Loucy (cell line): ENCODE measurements around the gene NSD1.
A peak's percentile ranks its signal among the peaks of the same experiment; 100 is the strongest.

Experiments used
- H2AFZ ChIP-seq: fragments of 200-600 bp; sonication (generic); 2 replicates; pipeline ENCODE4 v1.6.0; 2016; ENCODE audit warnings: antibody characterized with exemption, mild to moderate bottlenecking, low read length, moderate library complexity
- H3F3A ChIP-seq: fragments of 200-600 bp; 2 replicates; pipeline ENCODE4 v1.6.0; 2016; ENCODE audit warnings: antibody characterized with exemption, low read depth, mild to moderate bottlenecking
- H3K27me3 ChIP-seq: fragments of 200-600 bp; sonication (generic); 2 replicates; pipeline ENCODE4 v1.6.1; 2014; ENCODE audit warnings: low read length, mild to moderate bottlenecking; ENCODE audit not compliant: insufficient read depth, poor library complexity, severe bottlenecking
- H3K36me3 ChIP-seq: fragments of 200-600 bp; sonication (generic); 2 replicates; pipeline ENCODE4 v1.6.1; 2016; ENCODE audit warnings: low read length; ENCODE audit not compliant: insufficient read depth
- H3K4me1 ChIP-seq: fragments of 200-600 bp; sonication (generic); 2 replicates; pipeline ENCODE4 v1.5.1; 2014; ENCODE audit warnings: low read length, mild to moderate bottlenecking; ENCODE audit not compliant: insufficient read depth, poor library complexity, severe bottlenecking
- H3K4me2 ChIP-seq: fragments of 200-600 bp; sonication (generic); 2 replicates; pipeline ENCODE4 v1.6.0; 2014; ENCODE audit warnings: antibody characterized with exemption, low read length, low read depth, mild to moderate bottlenecking; ENCODE audit not compliant: poor library complexity, severe bottlenecking
- H3K4me3 ChIP-seq: fragments of 200-600 bp; sonication (generic); 2 replicates; pipeline ENCODE4 v1.5.1; 2014; ENCODE audit warnings: low read length, mild to moderate bottlenecking, mixed read lengths; ENCODE audit not compliant: poor library complexity, severe bottlenecking
- H3K79me2 ChIP-seq: fragments of 200-600 bp; sonication (generic); 2 replicates; pipeline ENCODE4 v1.6.1; 2014; ENCODE audit warnings: low read length; ENCODE audit not compliant: insufficient read depth
- H3K9ac ChIP-seq: fragments of 200-600 bp; sonication (generic); 2 replicates; pipeline ENCODE4 v1.6.0; 2014; ENCODE audit warnings: mild to moderate bottlenecking, low read depth, low read length, moderate library complexity; ENCODE audit not compliant: poor library complexity, severe bottlenecking
- H3K9me2 ChIP-seq: fragments of 200-600 bp; sonication (generic); replicated peaks from 2 replicates; pipeline ENCODE4 v1.6.1; 2016; ENCODE audit warnings: low read depth, low read length, mixed read lengths
- H3K9me3 ChIP-seq: fragments of 200-600 bp; sonication (generic); 2 replicates; pipeline ENCODE4 v1.6.1; 2014; ENCODE audit warnings: mild to moderate bottlenecking, antibody characterized with exemption, low read length, low read depth; ENCODE audit not compliant: insufficient read depth
- H4K20me1 ChIP-seq: fragments of 200-600 bp; sonication (generic); 2 replicates; pipeline ENCODE4 v1.6.0; 2014; ENCODE audit warnings: antibody characterized with exemption, low read length, mild to moderate bottlenecking; ENCODE audit not compliant: insufficient read depth, poor library complexity, severe bottlenecking
- CTCF ChIP-seq: fragments of 200-600 bp; sonication (generic); conservative IDR thresholded peaks from 2 replicates; pipeline ENCODE4 v1.5.1; 2014; ENCODE audit warnings: mild to moderate bottlenecking, antibody characterized with exemption, low read length
- EZH2phosphoT487 ChIP-seq: fragments of 200-600 bp; IDR thresholded peaks from 2 replicates; pipeline ENCODE4 v1.6.1; 2018; ENCODE audit warnings: antibody characterized with exemption, mild to moderate bottlenecking, moderate library complexity, borderline replicate concordance

Gene NSD1

GRCh38 chr5:177313561-177314259 lies 180.1 kb downstream of the NSD1 start:
- Histone ChIP-seq H2AFZ (no peak overlapping the region), H3K36me3 (no peaks in the 10 kb centered on the region), H3F3A (no peaks in the 10 kb centered on the region), H3K4me2 (peak overlapping the region; percentile 90), H3K9me2 (no peaks in the 10 kb centered on the region), H3K27me3 (no peaks in the 10 kb centered on the region), H4K20me1 (peaks cover 18% of the 10 kb centered on the region), H3K9me3 (no peaks in the 10 kb centered on the region), H3K79me2 (peaks cover 35% of the 10 kb centered on the region), H3K4me1 (peaks cover 17% of the 10 kb centered on the region), H3K9ac (peak overlapping the region; percentile 89), H3K4me3 (peak overlapping the region; percentile 83)
- TF ChIP-seq EZH2phosphoT487 (no peak), CTCF (no peak)

DNA sequence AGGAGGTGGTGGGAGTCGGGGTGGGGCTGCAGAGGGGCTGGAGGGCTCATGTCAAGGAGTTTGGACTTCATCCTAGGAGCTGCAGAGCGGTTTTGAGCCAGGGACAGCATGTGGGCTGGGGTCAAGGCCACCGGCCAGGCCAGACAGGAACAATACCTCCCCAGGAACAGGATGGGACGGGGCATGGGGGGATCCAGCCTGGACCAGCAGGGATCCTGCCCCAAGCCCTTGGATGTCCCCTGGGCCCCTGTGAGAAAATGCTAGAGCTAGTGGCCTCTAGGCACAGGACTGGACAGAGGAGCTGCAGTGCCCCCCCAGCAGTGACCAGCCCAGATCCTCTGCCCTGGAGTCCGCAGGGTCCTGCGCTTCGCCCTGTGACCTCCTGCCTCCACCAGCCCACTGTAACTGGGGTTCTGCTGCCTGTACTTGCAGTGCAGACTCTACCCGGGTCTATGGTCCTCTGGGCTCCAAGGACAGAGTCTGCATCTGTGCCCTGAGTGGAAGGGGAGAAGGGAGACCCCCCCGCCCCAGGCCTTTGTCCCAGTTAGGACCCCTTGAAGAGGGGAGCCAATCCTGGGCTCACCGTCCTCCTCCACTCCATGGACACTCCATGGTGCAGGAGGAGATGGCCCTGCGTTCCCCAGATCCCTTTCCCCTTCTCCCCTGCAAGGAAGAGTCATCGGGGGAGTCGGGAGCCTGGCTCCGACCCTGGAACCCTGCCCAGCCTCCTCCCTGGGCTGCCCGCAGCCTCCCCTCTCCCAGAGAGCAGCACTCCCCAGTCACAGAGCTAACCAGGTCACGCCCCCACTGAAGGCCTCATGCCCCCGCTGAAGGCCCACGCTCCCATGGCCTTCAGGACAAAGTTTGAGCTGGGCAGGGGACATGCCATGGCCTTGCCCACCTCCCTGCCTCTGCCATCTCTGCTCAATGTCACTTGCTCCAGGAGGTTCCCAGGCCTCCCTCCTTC lies 181.1 kb downstream of the NSD1 start:
- peaks cover 26% of the 10 kb centered on the region for H3K79me2 ChIP-seq
- H3K9me3 ChIP-seq = no peaks in the 10 kb centered on the region
- no peaks in the 10 kb centered on the region for H3F3A ChIP-seq
- no peaks in the 10 kb centered on the region for H3K9me2 ChIP-seq
- H2AFZ ChIP-seq = no peak overlapping the region
- no peaks in the 10 kb centered on the region for H3K36me3 ChIP-seq
- no peaks in the 10 kb centered on the region for H3K27me3 ChIP-seq
- no peak overlapping the region for H3K4me2 ChIP-seq
- no peak overlapping the region for H3K4me3 ChIP-seq
- H4K20me1 ChIP-seq = peaks cover 9% of the 10 kb centered on the region
- TF ChIP-seq EZH2phosphoT487 (no peak), CTCF (no peak)
- no peak overlapping the region for H3K9ac ChIP-seq
- H3K4me1 ChIP-seq = peaks cover 12% of the 10 kb centered on the region

- Histone ChIP-seq H3K9ac (no peak overlapping the region), H3K9me3 (no peaks in the 10 kb centered on the region), H3K9me2 (no peaks in the 10 kb centered on the region), H3K79me2 (peaks cover 18% of the 10 kb centered on the region), H3F3A (no peaks in the 10 kb centered on the region), H3K4me1 (peaks cover 6% of the 10 kb centered on the region), H3K4me3 (no peak overlapping the region), H2AFZ (no peak overlapping the region), H3K4me2 (no peak overlapping the region), H3K27me3 (no peaks in the 10 kb centered on the region), H4K20me1 (peaks cover 3% of the 10 kb centered on the region), H3K36me3 (no peaks in the 10 kb centered on the region)
- TF ChIP-seq EZH2phosphoT487 = no peak
- TF ChIP-seq CTCF = no peak
These were observed 181.8 kb downstream of the NSD1 start for GRCh38 chr5:177315411-177315810.
